Body of pancreas (tissue), 4 donors: ENCODE data around the gene GRIA2.

Experiments used
- POLR2A ChIP-seq, 3 donors: fragments of 450-650 bp; IDR thresholded peaks; one replicate each; pipeline ENCODE4 v1.6.1; 2016; ENCODE audit warnings: antibody characterized with exemption in 3 of 3, mild to moderate bottlenecking in 2 of 3
- TF ChIP-seq, protein P1 (sequence below), 7 experiments: fragments of 450-650 bp in 4 of 7; fragments of 200-600 bp in 3 of 7; sonication (generic) in 3 of 7; IDR thresholded peaks; one replicate each; pipeline ENCODE4 v1.5.1; 2016 to 2019; ENCODE audit warnings: antibody characterized with exemption in 7 of 7

GRCh38 chr4:157219711-157220370, 687 bp upstream of the GRIA2 start:
- TF ChIP-seq, protein P1, sequence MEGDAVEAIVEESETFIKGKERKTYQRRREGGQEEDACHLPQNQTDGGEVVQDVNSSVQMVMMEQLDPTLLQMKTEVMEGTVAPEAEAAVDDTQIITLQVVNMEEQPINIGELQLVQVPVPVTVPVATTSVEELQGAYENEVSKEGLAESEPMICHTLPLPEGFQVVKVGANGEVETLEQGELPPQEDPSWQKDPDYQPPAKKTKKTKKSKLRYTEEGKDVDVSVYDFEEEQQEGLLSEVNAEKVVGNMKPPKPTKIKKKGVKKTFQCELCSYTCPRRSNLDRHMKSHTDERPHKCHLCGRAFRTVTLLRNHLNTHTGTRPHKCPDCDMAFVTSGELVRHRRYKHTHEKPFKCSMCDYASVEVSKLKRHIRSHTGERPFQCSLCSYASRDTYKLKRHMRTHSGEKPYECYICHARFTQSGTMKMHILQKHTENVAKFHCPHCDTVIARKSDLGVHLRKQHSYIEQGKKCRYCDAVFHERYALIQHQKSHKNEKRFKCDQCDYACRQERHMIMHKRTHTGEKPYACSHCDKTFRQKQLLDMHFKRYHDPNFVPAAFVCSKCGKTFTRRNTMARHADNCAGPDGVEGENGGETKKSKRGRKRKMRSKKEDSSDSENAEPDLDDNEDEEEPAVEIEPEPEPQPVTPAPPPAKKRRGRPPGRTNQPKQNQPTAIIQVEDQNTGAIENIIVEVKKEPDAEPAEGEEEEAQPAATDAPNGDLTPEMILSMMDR (IDR thresholded peaks at IDR 0.05) = no peak
- TF ChIP-seq POLR2A (IDR thresholded peaks at IDR 0.05) = no peak
